ENCODE data around the gene S100A7. TPM values are rescaled to one million over a fixed set of nuclear protein-coding genes. Genes with fewer than 3 reads are reported as not detected.
"Not testable (repeated sequence)": the region's sequence is repeated elsewhere in the genome, so short reads cannot be mapped to it uniquely, and the experiment has no call there.

The S100A7 gene
- total RNA-seq, 4 donors from 2014 or later: 5.1 to 107 (median 20.2) TPM

- H3K4me1 ChIP-seq: peaks cover 7% of the 10 kb centered on the region
- no peak overlapping the region for H3K27ac ChIP-seq
- DNase-seq (ENCODE audit: low spot score in 2 of 2): no peak
- no peak overlapping the region for H3K4me3 ChIP-seq
- TF ChIP-seq POLR2A (IDR thresholded peaks at IDR 0.05) (no peak), EP300 (IDR thresholded peaks at IDR 0.05) (no peak), POLR2AphosphoS5 (IDR thresholded peaks at IDR 0.05) (no peak)
- TF ChIP-seq, protein P1, sequence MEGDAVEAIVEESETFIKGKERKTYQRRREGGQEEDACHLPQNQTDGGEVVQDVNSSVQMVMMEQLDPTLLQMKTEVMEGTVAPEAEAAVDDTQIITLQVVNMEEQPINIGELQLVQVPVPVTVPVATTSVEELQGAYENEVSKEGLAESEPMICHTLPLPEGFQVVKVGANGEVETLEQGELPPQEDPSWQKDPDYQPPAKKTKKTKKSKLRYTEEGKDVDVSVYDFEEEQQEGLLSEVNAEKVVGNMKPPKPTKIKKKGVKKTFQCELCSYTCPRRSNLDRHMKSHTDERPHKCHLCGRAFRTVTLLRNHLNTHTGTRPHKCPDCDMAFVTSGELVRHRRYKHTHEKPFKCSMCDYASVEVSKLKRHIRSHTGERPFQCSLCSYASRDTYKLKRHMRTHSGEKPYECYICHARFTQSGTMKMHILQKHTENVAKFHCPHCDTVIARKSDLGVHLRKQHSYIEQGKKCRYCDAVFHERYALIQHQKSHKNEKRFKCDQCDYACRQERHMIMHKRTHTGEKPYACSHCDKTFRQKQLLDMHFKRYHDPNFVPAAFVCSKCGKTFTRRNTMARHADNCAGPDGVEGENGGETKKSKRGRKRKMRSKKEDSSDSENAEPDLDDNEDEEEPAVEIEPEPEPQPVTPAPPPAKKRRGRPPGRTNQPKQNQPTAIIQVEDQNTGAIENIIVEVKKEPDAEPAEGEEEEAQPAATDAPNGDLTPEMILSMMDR (IDR thresholded peaks at IDR 0.05): peak; percentile 66 to 75
- WGBS: 23% methylated on average over 22 of the region's 23 CpGs
- H3K9me3 ChIP-seq: no peaks in the 10 kb centered on the region
- H3K36me3 ChIP-seq: no peaks in the 10 kb centered on the region
- H3K27me3 ChIP-seq: peaks cover under 1% of the 10 kb centered on the region
Observed at GRCh38 chr1:153465811-153466636, 5.6 kb upstream of the S100A7 start.

- H3K27me3 ChIP-seq; H3K36me3 ChIP-seq; H3K27ac ChIP-seq; H3K4me3 ChIP-seq; H3K9me3 ChIP-seq; DNase-seq (ENCODE audit: low spot score in 2 of 2); H3K4me1 ChIP-seq: not testable (repeated sequence)
Observed at GRCh38 chr1:153462741-153463140, 2.3 kb upstream of the S100A7 start.

DNA sequence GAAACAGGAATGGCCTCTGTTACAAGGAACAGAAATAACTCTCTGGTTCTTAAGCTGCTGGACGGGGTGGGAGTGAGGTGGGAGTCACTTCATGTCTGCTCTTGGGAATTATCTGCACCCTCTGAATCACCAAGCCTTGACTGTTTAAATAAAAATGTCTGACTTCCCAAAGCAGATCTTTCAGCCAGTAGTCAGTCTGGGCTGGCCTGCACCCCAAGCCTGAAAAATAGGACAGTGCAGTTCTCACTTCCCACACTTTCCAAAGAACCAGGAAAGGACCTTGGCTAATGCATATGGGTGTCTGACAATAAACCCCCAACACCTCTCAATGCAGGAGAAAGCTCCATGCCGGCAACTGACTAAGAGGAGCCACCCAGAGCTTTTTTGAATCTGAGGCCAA is 796 bp downstream of the S100A7 start:
- TF ChIP-seq POLR2AphosphoS5 (IDR thresholded peaks at IDR 0.05) (no peak), EP300 (IDR thresholded peaks at IDR 0.05) (no peak), POLR2A (IDR thresholded peaks at IDR 0.05) (no peak)
- TF ChIP-seq, protein P1 (IDR thresholded peaks at IDR 0.05): no peak
- Histone ChIP-seq H3K9me3 (no peaks in the 10 kb centered on the region), H3K36me3 (no peaks in the 10 kb centered on the region), H3K27ac (no peak overlapping the region), H3K4me3 (no peak overlapping the region), H3K27me3 (peaks cover 4% of the 10 kb centered on the region), H3K4me1 (no peaks in the 10 kb centered on the region)
- WGBS: 86% methylated on average over 2 of the region's 2 CpGs
- DNase-seq (ENCODE audit: low spot score in 2 of 2): no peak

- WGBS: 63% methylated on average over 1 of the region's 1 CpG
- TF ChIP-seq POLR2A (IDR thresholded peaks at IDR 0.05): no peak
- TF ChIP-seq POLR2AphosphoS5 (IDR thresholded peaks at IDR 0.05): no peak
- TF ChIP-seq, protein P1 (IDR thresholded peaks at IDR 0.05): no peak
- no peak for TF ChIP-seq EP300 (IDR thresholded peaks at IDR 0.05)
Observed at GRCh38 chr1:153456396-153456795, 4.1 kb downstream of the S100A7 start.

GRCh38 chr1:153448851-153449250 is 11.6 kb downstream of the S100A7 start:
- H3K27me3 ChIP-seq: peaks cover 19% of the 10 kb centered on the region
- not testable (repeated sequence) for H3K27ac ChIP-seq
- DNase-seq (ENCODE audit: low spot score in 2 of 2): peak in 1 of 2 donors; percentile 50

More at GRCh38 chr1:153456396-153456795, 4.1 kb downstream of the S100A7 start:
- H3K27ac ChIP-seq: no peak overlapping the region
- no peaks in the 10 kb centered on the region for H3K9me3 ChIP-seq
- no peaks in the 10 kb centered on the region for H3K36me3 ChIP-seq
- no peaks in the 10 kb centered on the region for H3K4me1 ChIP-seq
- no peak for DNase-seq (ENCODE audit: low spot score in 2 of 2)
- no peak overlapping the region for H3K4me3 ChIP-seq
- peaks cover 7% of the 10 kb centered on the region for H3K27me3 ChIP-seq

GRCh38 chr1:153447498-153448170 is 12.8 kb downstream of the S100A7 start:
- 80% methylated on average over 1 of the region's 1 CpG for WGBS
- no peak overlapping the region for H3K4me3 ChIP-seq
- peaks cover 19% of the 10 kb centered on the region for H3K27me3 ChIP-seq
- no peaks in the 10 kb centered on the region for H3K36me3 ChIP-seq
- no peaks in the 10 kb centered on the region for H3K4me1 ChIP-seq
- no peaks in the 10 kb centered on the region for H3K9me3 ChIP-seq
- DNase-seq (ENCODE audit: low spot score in 2 of 2): no peak
- H3K27ac ChIP-seq: no peak overlapping the region
- TF ChIP-seq POLR2AphosphoS5 (IDR thresholded peaks at IDR 0.05) (no peak), EP300 (IDR thresholded peaks at IDR 0.05) (no peak)
- TF ChIP-seq, protein P1 (IDR thresholded peaks at IDR 0.05): no peak

More at GRCh38 chr1:153448851-153449250, 11.6 kb downstream of the S100A7 start:
- not testable (repeated sequence) for H3K9me3 ChIP-seq, H3K4me1 ChIP-seq, H3K4me3 ChIP-seq, H3K36me3 ChIP-seq
- WGBS: 76% methylated on average over 4 of the region's 4 CpGs

All from suprapubic skin (tissue), 4 donors.